ENCODE measurements around the gene PHF21B. TPM values are rescaled to one million over a fixed set of nuclear protein-coding genes. Genes with fewer than 3 reads are reported as not detected.

PHF21B gene
- total RNA-seq, 2 experiments from 2014 or later = not detected

DNA sequence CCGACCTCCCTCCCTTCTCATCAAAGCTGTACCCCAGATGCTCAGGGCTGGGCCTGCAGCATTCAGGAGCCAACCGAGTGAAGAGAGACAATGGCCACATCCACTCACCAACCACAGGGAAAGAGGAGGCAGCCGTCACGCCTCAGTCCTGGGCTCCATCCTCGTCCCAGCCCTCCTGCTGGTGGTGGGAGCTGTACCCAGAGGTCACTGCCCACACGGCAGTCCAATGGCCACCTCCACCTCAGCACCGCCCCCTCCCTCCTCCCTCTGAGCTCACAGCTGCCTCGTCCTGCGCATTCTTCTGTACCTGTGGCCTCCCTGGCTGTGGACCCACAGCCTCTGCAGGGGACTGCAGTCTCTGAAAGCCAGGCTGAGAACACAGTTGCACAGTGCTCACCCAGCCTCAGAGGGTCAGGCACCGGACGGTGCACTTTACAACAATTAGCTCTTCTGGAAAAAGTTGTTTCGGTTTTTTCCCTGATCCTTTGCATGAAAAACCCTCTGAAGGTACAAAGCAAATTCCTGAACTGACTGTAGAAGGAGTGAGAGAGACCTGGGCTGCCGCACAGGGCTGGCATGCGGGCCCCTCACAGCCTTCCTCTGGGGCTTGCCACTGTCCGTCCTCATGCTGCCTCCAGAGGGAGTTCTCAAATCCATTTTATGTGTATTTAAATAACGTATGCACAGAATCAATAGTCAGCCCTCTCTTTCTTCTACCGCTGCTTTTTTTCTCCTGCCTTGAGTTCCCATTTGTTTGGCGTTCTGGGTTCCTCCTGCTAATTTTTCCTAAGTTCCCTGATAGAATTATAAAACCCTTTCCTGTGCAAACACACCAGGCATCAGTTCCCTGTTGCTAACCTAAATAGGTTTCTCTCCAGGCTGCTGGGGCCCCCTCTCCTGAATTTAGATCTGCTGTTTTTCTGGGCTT is 52.7 kb downstream of the PHF21B start:
- no peak overlapping the region for H3K27ac Mint-ChIP-seq
- no peak overlapping the region for H3K4me3 Mint-ChIP-seq
- H3K36me3 Mint-ChIP-seq = no peaks in the 10 kb centered on the region
- no peaks in the 10 kb centered on the region for H3K4me1 Mint-ChIP-seq
- POLR2A ChIA-PET = no interaction called here
- ATAC-seq (ENCODE audit: low read depth) (no peak), DNase-seq (no peak)
- H3K9me3 Mint-ChIP-seq = no peaks in the 10 kb centered on the region
- peaks cover 6% of the 10 kb centered on the region for H3K27me3 Mint-ChIP-seq

DNA sequence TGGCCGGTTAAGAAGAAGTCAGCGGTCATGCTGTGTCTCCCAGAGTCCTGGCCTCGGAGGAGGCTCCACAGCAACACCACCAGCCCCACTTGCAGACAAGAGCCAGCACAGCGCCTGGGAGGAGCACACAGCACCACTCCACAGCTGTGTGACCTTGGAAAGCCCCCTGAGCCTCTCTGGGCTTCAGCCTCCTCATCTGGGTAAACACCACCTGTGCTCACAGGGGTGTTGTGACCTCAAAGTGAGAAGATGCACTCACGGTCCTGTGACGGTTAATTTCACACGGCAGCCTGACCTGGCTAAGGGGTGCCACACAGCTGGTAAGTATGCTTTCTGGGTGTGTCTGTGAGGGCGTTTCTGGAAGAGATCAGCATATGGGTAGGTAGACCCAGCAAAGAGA is 54.7 kb downstream of the PHF21B start:
- no peak for DNase-seq
- Mint-ChIP-seq H3K27me3 (peaks cover 6% of the 10 kb centered on the region), H3K27ac (no peak overlapping the region), H3K36me3 (no peaks in the 10 kb centered on the region), H3K4me1 (no peaks in the 10 kb centered on the region), H3K9me3 (no peaks in the 10 kb centered on the region), H3K4me3 (no peak overlapping the region)
- POLR2A ChIA-PET = no interaction called here
- no peak for ATAC-seq (ENCODE audit: low read depth)

DNA sequence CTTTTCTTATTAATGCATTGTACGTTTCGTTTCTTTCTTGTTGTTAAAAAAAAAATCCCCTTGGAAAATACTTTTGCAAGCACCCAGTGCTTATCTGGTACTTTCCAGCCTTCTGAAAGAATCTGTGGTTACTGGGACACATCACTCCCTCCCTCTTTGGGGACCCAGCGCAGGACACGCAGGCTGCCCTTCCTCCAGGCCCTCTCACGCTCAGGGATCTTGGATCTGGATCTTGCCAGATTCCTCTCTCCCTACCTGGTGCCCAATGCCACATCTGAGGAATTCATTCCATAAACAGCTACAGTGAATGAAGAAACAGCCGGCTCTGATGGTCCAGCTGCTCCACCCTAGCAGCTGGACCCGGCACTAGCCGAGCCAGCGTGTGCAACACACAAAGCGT is 55.7 kb downstream of the PHF21B start:
- ATAC-seq (ENCODE audit: low read depth) = no peak
- no peak for DNase-seq
- no peak overlapping the region for H3K27ac Mint-ChIP-seq
- H3K4me1 Mint-ChIP-seq = no peaks in the 10 kb centered on the region
- H3K36me3 Mint-ChIP-seq = no peaks in the 10 kb centered on the region
- H3K27me3 Mint-ChIP-seq = peaks cover 6% of the 10 kb centered on the region
- POLR2A ChIA-PET = no interaction called here
- no peak overlapping the region for H3K4me3 Mint-ChIP-seq
- H3K9me3 Mint-ChIP-seq = no peaks in the 10 kb centered on the region

DNA sequence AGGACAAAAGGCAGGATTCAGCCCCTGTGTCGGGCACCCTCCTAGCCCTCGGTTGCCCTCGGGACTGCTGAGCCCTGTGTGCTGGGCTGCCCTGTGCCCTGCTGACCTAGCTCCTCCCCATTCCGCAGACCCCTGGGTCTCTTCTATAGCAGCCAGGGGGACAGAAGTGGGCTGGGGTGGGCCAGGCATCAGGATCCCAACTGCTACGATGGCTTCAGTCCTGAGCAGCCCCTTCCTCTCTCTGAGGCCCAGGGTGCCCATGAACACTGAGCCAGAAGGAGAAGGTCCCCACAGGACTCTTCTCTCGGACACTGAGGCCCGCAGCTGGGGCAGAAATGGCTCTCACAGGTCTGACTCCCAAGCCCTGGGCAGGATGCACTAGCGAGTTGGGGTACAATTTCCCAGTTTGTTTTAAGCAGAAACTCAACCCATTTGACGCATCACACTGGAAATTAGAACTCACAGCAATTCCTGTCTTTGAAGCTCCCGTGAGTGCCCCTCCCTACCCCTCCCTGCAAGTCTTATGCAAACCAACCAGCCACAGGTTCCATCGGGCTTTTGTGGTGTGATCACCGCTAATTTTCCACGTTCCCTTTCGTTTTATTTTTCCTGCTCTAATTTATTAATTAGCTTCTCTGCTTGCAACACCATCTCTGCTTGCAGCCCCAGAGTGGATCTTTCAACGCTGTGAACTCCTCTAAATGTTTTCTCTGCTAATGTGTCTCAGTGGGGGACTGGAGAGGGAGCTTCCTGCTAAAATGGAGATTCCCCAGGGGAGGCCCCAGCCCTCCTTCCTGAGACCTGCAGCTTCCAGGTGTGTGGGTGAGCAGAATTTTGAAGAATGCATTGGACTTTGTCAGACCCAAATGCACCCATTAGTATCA is 56.7 kb downstream of the PHF21B start:
- POLR2A ChIA-PET = no interaction called here
- DNase-seq (no peak), ATAC-seq (ENCODE audit: low read depth) (no peak)
- H3K36me3 Mint-ChIP-seq = no peaks in the 10 kb centered on the region
- H3K27me3 Mint-ChIP-seq = peaks cover 6% of the 10 kb centered on the region
- H3K9me3 Mint-ChIP-seq = no peaks in the 10 kb centered on the region
- no peak overlapping the region for H3K27ac Mint-ChIP-seq
- H3K4me3 Mint-ChIP-seq = no peak overlapping the region
- no peaks in the 10 kb centered on the region for H3K4me1 Mint-ChIP-seq

DNA sequence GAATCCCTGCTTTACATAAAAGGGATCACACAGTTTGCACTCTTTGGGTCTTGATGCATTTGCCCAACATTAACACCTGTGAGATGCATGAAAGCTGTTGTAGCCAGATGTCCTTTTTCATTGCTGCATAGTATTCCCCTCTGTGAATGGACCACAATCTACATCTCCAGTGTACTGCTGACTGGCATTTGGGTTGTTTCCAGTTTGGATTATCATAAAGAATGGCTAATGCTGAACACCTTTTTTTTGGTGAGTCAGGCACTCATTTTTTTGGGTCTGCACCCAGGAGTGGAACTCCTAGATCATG is 58.3 kb downstream of the PHF21B start:
- H3K9me3 Mint-ChIP-seq = no peaks in the 10 kb centered on the region
- no peak overlapping the region for H3K27ac Mint-ChIP-seq
- DNase-seq = no peak
- POLR2A ChIA-PET = no interaction called here
- no peak for ATAC-seq (ENCODE audit: low read depth)
- no peaks in the 10 kb centered on the region for H3K4me1 Mint-ChIP-seq
- H3K36me3 Mint-ChIP-seq = no peaks in the 10 kb centered on the region
- H3K4me3 Mint-ChIP-seq = no peak overlapping the region
- H3K27me3 Mint-ChIP-seq = peaks cover 6% of the 10 kb centered on the region

DNA sequence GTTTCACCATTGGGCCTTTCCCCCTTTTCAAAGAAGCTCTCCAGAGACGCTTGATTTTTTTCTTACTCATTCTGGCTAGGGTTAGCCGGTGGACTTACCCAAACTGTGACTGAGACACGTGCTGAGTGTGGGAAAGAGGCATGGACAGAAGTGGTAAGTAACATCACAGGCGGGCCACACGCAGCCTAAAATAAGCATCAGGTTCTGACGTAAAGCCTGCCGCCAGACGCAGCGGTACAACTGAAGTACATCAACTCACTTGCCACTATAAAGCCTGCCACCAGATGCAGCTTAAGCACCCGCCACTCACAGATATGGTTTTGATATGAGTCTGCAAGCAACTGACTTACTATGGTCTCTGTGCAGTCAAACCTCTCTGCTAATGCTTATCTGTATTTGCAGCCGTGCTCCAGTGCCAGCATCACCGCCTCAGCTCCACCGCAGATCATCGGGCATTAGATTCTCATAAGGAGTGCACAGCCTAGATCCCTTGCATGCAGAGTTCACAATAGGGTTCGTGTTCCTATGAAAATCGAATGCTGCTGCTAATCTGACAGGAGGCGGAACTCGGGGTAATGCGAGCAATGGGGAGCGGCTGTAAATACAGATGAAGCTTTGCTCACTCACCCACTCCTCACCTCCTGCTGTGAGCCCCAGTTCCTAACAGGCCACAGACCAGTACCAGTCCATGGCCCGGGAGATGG is 58.8 kb downstream of the PHF21B start:
- no peaks in the 10 kb centered on the region for H3K9me3 Mint-ChIP-seq
- POLR2A ChIA-PET = no interaction called here
- no peak overlapping the region for H3K4me3 Mint-ChIP-seq
- no peak overlapping the region for H3K27ac Mint-ChIP-seq
- no peaks in the 10 kb centered on the region for H3K4me1 Mint-ChIP-seq
- ATAC-seq (ENCODE audit: low read depth) (no peak), DNase-seq (no peak)
- peaks cover 6% of the 10 kb centered on the region for H3K27me3 Mint-ChIP-seq
- no peaks in the 10 kb centered on the region for H3K36me3 Mint-ChIP-seq

DNA sequence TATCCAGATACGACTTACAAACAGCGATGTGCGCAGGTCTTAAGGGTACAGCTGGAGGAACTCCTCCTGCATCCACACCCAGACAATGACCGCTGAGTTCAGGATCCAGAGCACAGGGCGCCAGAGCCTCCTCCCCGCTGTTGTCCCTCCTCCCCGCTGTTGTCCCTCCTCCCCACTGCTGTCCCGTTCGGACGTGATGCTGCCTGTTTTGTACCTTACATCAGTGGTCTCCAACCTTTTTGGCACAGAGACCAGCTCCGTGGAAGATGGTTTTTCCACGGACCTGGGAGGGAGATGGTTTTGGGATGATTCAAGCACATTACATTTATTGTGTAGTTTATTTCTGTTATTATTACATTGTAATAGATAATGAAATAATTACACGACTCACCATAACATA is 62.0 kb downstream of the PHF21B start:
- no peaks in the 10 kb centered on the region for H3K4me1 Mint-ChIP-seq
- DNase-seq = no peak
- H3K36me3 Mint-ChIP-seq = no peaks in the 10 kb centered on the region
- no peak overlapping the region for H3K27ac Mint-ChIP-seq
- H3K9me3 Mint-ChIP-seq = no peaks in the 10 kb centered on the region
- H3K4me3 Mint-ChIP-seq = no peak overlapping the region
- POLR2A ChIA-PET = no interaction called here
- peaks cover 3% of the 10 kb centered on the region for H3K27me3 Mint-ChIP-seq
- no peak for ATAC-seq (ENCODE audit: low read depth)

DNA sequence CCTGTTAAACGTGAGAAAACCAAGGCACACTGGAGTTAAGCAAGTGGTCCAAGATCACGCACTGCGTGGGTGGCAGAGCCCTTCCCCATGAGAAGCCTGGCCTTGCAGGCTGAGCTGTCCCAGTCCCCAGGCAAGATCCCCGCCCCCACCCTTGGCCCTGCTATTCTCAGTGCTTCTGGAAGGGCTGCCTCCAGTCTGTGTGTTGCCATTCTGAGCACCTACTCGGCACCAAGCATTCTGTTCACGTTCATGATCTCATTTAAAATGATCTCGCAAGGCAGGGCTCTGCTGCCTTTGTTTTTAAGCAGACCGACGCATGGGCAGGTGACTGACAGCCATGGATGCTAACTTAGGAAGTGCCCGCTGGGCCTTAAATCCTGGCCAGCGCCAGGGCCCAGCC is 62.8 kb downstream of the PHF21B start:
- no peak overlapping the region for H3K4me3 Mint-ChIP-seq
- POLR2A ChIA-PET = no interaction called here
- H3K27ac Mint-ChIP-seq = no peak overlapping the region
- DNase-seq (no peak), ATAC-seq (ENCODE audit: low read depth) (no peak)
- no peaks in the 10 kb centered on the region for H3K36me3 Mint-ChIP-seq
- no peaks in the 10 kb centered on the region for H3K4me1 Mint-ChIP-seq
- H3K9me3 Mint-ChIP-seq = no peaks in the 10 kb centered on the region
- H3K27me3 Mint-ChIP-seq = no peaks in the 10 kb centered on the region

DNA sequence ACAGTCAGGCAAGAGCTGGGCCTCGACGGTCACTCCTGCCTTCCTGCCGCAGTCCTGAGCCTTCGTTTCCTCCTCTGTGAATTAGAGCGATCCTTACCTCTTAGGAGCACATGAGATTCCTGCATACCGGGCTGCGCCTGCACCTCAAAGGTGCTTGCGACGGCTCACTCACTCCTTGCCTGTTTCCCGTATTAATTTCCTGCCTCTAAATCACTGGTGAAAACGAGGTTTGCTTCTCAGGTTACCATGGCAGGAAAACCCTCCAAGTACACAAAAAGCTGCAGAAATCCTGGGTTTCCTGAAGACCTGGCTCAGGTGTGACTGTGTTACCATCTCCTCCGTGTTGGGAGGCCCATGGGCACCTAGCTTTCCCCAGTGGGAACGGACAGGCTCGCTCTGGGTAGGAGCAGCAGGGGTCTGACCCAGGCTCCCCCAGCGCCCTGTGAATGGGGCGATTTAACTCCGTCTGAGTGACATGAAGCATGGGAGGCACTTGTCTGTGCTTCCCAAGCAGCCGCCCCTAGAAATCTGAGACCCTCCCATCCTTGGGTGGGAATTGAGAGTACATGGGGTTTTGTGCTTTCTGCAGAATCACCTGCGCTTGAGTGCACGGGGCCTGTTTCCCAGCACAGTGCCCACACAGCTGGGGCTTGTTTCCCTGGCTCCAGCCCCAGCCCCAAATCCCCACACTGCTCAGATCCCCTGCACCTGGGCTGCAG is 64.8 kb downstream of the PHF21B start:
- H3K4me1 Mint-ChIP-seq = no peaks in the 10 kb centered on the region
- DNase-seq = no peak
- ATAC-seq (ENCODE audit: low read depth) = no peak
- H3K27me3 Mint-ChIP-seq = peaks cover 2% of the 10 kb centered on the region
- H3K36me3 Mint-ChIP-seq = no peaks in the 10 kb centered on the region
- POLR2A ChIA-PET = no interaction called here
- H3K27ac Mint-ChIP-seq = no peak overlapping the region
- no peak overlapping the region for H3K4me3 Mint-ChIP-seq
- no peaks in the 10 kb centered on the region for H3K9me3 Mint-ChIP-seq

DNA sequence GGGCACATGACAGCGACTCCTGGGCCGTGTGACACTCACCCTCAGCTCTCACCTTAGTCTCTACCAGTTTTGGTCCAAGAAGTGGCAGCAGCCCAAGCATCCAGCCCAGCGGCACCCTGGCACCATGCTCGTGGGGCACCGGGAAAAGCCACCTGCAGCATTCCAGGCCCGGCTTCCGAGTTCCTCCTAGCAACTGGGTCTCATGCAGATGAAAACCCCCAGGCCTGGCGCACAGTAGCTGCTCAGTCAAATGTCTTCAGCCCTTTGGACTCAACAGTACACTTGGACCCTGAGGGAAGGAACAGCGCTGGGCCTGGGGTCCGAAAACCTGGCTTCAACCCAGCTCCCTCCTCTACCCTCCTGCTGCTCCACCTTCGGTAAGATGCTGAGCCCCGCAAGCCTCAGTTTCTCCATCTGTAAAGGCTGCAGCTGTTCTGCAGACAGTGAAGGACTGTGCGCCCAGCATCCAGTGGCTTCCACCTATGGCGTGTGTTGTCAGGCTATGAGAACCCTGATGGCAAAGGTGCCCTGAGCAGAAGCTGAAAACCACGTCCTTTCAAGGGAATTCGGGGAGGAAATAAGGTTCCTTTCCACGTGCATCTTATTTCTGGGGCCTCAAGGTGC is 66.0 kb downstream of the PHF21B start:
- Mint-ChIP-seq H3K36me3 (no peaks in the 10 kb centered on the region), H3K4me3 (no peak overlapping the region), H3K27me3 (peaks cover 2% of the 10 kb centered on the region), H3K4me1 (no peaks in the 10 kb centered on the region), H3K27ac (no peak overlapping the region), H3K9me3 (no peaks in the 10 kb centered on the region)
- POLR2A ChIA-PET = no interaction called here
- DNase-seq = no peak
- no peak for ATAC-seq (ENCODE audit: low read depth)

DNA sequence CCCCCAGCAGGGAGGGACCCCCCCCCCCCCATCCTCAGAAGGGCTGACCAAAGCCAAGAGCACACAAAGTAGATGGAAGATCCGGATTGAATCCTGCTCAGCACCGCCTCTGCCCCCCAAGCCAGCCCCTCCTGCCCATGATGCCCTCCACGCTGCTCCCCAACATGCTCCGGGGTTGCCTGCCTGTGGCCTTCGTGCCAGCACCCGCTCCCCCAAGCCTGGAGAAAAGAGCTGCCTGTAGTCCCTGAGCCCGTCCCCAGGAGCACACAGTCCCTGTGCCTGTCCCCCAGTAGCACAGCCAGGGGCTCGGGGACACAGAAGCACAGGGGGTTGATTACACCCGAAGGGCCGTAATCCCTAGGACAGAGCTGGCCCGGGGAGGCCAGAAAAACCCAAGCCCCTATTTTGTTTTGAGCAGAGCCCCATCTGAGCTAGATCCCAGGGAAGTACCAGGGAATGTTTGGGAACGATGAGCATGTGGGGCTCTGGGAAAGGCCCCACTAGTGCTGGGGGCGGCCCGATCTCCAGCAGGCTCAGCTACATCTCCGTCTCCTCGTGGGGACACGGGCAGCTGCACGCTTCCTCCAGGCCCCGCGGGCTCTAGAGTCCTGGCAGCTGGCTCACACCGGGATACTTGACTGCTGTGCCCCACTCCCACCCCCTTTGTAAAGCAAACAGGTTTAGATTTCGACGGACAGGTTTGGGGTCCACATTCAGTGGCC is 66.7 kb downstream of the PHF21B start:
- Mint-ChIP-seq H3K27ac (no peak overlapping the region), H3K9me3 (no peaks in the 10 kb centered on the region), H3K4me1 (no peaks in the 10 kb centered on the region), H3K4me3 (no peak overlapping the region), H3K36me3 (no peaks in the 10 kb centered on the region), H3K27me3 (peaks cover 2% of the 10 kb centered on the region)
- DNase-seq = no peak
- POLR2A ChIA-PET = no interaction called here
- no peak for ATAC-seq (ENCODE audit: low read depth)

DNA sequence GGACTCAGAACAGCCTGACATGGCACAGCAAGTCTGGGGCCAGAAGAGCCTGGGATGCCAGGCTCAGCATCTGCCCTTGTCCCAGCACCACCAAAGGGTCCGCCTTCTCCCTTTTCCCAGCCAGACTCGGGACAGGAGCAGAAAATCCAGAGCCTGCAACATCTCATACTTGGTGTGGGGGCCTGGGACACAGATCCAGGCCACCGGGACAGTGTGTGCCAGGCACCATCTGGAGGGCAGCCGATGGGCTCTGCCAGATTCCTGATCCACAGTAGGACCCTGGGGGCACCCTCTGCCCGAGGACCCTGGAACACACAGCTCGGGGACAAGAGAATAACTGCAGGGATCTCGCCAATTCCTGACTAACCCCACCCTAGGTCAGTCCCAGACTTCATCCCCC is 67.7 kb downstream of the PHF21B start:
- POLR2A ChIA-PET = no interaction called here
- Mint-ChIP-seq H3K4me3 (no peak overlapping the region), H3K36me3 (no peaks in the 10 kb centered on the region), H3K4me1 (no peaks in the 10 kb centered on the region), H3K27ac (no peak overlapping the region), H3K9me3 (no peaks in the 10 kb centered on the region), H3K27me3 (peaks cover 2% of the 10 kb centered on the region)
- ATAC-seq (ENCODE audit: low read depth) (no peak), DNase-seq (no peak)

Measured in activated naive CD8-positive, alpha-beta T cell treated with anti-CD3 and anti-CD28 coated beads, Interleukin-2, amount 10 ng/mL, durations not matched to agents 7 days and 5 days (primary cell).